Measurements from ENCODE around the gene SLC27A3. TPM values are rescaled to one million over a fixed set of nuclear protein-coding genes. Genes with fewer than 3 reads are reported as not detected.

Gene SLC27A3
- total and polyA plus RNA-seq, 4 experiments from 2014 or later = 7.9 to 20.5 (median 13.7) TPM

- Histone ChIP-seq H3K4me1 (ENCODE audit: insufficient read depth, low read length) (peaks cover 20% of the 10 kb centered on the region), H3K27ac (ENCODE audit: low read depth, low read length) (peak overlapping the region; percentile 47), H3K36me3 (ENCODE audit: insufficient read depth, low read length) (no peaks in the 10 kb centered on the region), H3K9me3 (ENCODE audit: control insufficient read depth in 1 of 2, low read length in 2 of 2) (no peaks in the 10 kb centered on the region), H3K27me3 (ENCODE audit: insufficient read depth, low read length) (no peaks in the 10 kb centered on the region), H3K4me3 (ENCODE audit: low read length in 2 of 2) (peak overlapping the region in 1 of 2 donors; percentile 71)
- intact Hi-C loops (cut with micrococcal nuclease) = no loop called here
- CTCF ChIA-PET (ENCODE audit: partially characterized antibody) = interaction anchor here (2.2 kb wide), 1 partner anchor 210 kb away, joined by 7 read pairs; the partner anchor contains the start of gene RAB13
- POLR2A ChIA-PET (ENCODE audit: partially characterized antibody) = interaction anchor here (0.7 to 3.1 kb wide), 11 partner anchors 7 to 215 kb away, joined by 3 to 26 read pairs (median 9); partner anchors contain the start of genes DENND4B, ILF2, JTB and RAB13
- Mint-ChIP-seq H3K4me1 (peaks cover 12 to 31% (median 15%) of the 10 kb centered on the region in 4 donors), H3K27ac (peak overlapping the region in 6 of 7 donors; percentile 3 to 77 (median 61)), H3K36me3 (peaks cover 0 to 11% of the 10 kb centered on the region in 2 donors), H3K4me3 (peak overlapping the region; percentile 40 to 88 (median 70)), H3K9me3 (no peaks in the 10 kb centered on the region), H3K27me3 (no peaks in the 10 kb centered on the region)
- no peak for DNase-seq
Measured at GRCh38 chr1:153776352-153776751, 1.1 kb downstream of the SLC27A3 start.

GRCh38 chr1:153776845-153777370, 1.7 kb downstream of the SLC27A3 start:
- peak overlapping the region; percentile 7 to 73 (median 50) for H3K4me3 Mint-ChIP-seq
- no peaks in the 10 kb centered on the region for H3K27me3 Mint-ChIP-seq
- no peaks in the 10 kb centered on the region for H3K36me3 ChIP-seq (ENCODE audit: insufficient read depth, low read length)
- CTCF ChIA-PET (ENCODE audit: partially characterized antibody) = interaction anchor here (2.2 kb wide), 1 partner anchor 210 kb away, joined by 7 read pairs; the partner anchor contains the start of gene RAB13
- H3K36me3 Mint-ChIP-seq = peaks cover 0 to 11% of the 10 kb centered on the region in 2 donors
- no peak overlapping the region for H3K27ac ChIP-seq (ENCODE audit: low read depth, low read length)
- no peaks in the 10 kb centered on the region for H3K27me3 ChIP-seq (ENCODE audit: insufficient read depth, low read length)
- POLR2A ChIA-PET (ENCODE audit: partially characterized antibody) = interaction anchor here (1.8 to 2.9 kb wide), 3 partner anchors 9 to 201 kb away, joined by 9 to 11 read pairs (median 10); partner anchors contain the start of genes ILF2 and JTB
- H3K9me3 Mint-ChIP-seq = no peaks in the 10 kb centered on the region
- DNase-seq = no peak
- H3K4me1 Mint-ChIP-seq = peaks cover 12 to 31% (median 15%) of the 10 kb centered on the region in 4 donors
- peak overlapping the region in 5 of 7 donors; percentile 3 to 87 (median 57) for H3K27ac Mint-ChIP-seq
- no peak overlapping the region for H3K4me3 ChIP-seq (ENCODE audit: low read length in 2 of 2)
- H3K9me3 ChIP-seq (ENCODE audit: control insufficient read depth in 1 of 2, low read length in 2 of 2) = no peaks in the 10 kb centered on the region
- intact Hi-C loops (cut with micrococcal nuclease) = no loop called here
- peaks cover 20% of the 10 kb centered on the region for H3K4me1 ChIP-seq (ENCODE audit: insufficient read depth, low read length)

- peak overlapping the region in 1 of 8 donors; percentile 17 for H3K4me3 Mint-ChIP-seq
Measured at GRCh38 chr1:153777648-153778047, 2.4 kb downstream of the SLC27A3 start.

GRCh38 chr1:153778051-153778823, 3.0 kb downstream of the SLC27A3 start:
- H3K9me3 ChIP-seq (ENCODE audit: control insufficient read depth in 1 of 2, low read length in 2 of 2) = no peaks in the 10 kb centered on the region
- peak overlapping the region in 1 of 8 donors; percentile 27 for H3K4me3 Mint-ChIP-seq
- no peak overlapping the region for H3K4me3 ChIP-seq (ENCODE audit: low read length in 2 of 2)
- no peaks in the 10 kb centered on the region for H3K36me3 ChIP-seq (ENCODE audit: insufficient read depth, low read length)
- ChIA-PET CTCF (ENCODE audit: partially characterized antibody) (interaction anchor here (1.0 kb wide), 1 partner anchor 190 kb away, joined by 3 read pairs; no protein-coding TSS in a partner anchor), POLR2A (ENCODE audit: partially characterized antibody) (no interaction called here)
- H3K4me1 Mint-ChIP-seq = peaks cover 13 to 36% (median 18%) of the 10 kb centered on the region in 4 donors
- no peaks in the 10 kb centered on the region for H3K9me3 Mint-ChIP-seq
- H3K4me1 ChIP-seq (ENCODE audit: insufficient read depth, low read length) = peaks cover 26% of the 10 kb centered on the region
- no peaks in the 10 kb centered on the region for H3K27me3 ChIP-seq (ENCODE audit: insufficient read depth, low read length)
- no peak for DNase-seq
- peak overlapping the region in 3 of 7 donors; percentile 22 to 62 (median 22) for H3K27ac Mint-ChIP-seq
- H3K27ac ChIP-seq (ENCODE audit: low read depth, low read length) = no peak overlapping the region
- intact Hi-C loops (cut with micrococcal nuclease) = no loop called here
- H3K27me3 Mint-ChIP-seq = no peaks in the 10 kb centered on the region
- H3K36me3 Mint-ChIP-seq = peaks cover 0 to 5% of the 10 kb centered on the region in 2 donors

More at GRCh38 chr1:153777648-153778047, 2.4 kb downstream of the SLC27A3 start:
- Mint-ChIP-seq H3K9me3 (no peaks in the 10 kb centered on the region), H3K27me3 (no peaks in the 10 kb centered on the region), H3K4me1 (peaks cover 12 to 31% (median 16%) of the 10 kb centered on the region in 4 donors), H3K27ac (peak overlapping the region in 2 of 7 donors; percentile 22 to 42), H3K36me3 (peaks cover 0 to 7% of the 10 kb centered on the region in 2 donors)
- DNase-seq = no peak
- intact Hi-C loops (cut with micrococcal nuclease) = no loop called here
- H3K36me3 ChIP-seq (ENCODE audit: insufficient read depth, low read length) = no peaks in the 10 kb centered on the region
- no peak overlapping the region for H3K27ac ChIP-seq (ENCODE audit: low read depth, low read length)
- ChIA-PET CTCF (ENCODE audit: partially characterized antibody) (no interaction called here), POLR2A (ENCODE audit: partially characterized antibody) (no interaction called here)
- peaks cover 20% of the 10 kb centered on the region for H3K4me1 ChIP-seq (ENCODE audit: insufficient read depth, low read length)
- H3K27me3 ChIP-seq (ENCODE audit: insufficient read depth, low read length) = no peaks in the 10 kb centered on the region
- H3K4me3 ChIP-seq (ENCODE audit: low read length in 2 of 2) = no peak overlapping the region
- no peaks in the 10 kb centered on the region for H3K9me3 ChIP-seq (ENCODE audit: control insufficient read depth in 1 of 2, low read length in 2 of 2)

GRCh38 chr1:153778824-153779519, 3.8 kb downstream of the SLC27A3 start:
- peaks cover 0 to 6% of the 10 kb centered on the region in 2 donors for H3K36me3 Mint-ChIP-seq
- Histone ChIP-seq H3K4me1 (ENCODE audit: insufficient read depth, low read length) (peaks cover 26% of the 10 kb centered on the region), H3K27ac (ENCODE audit: low read depth, low read length) (no peak overlapping the region), H3K27me3 (ENCODE audit: insufficient read depth, low read length) (no peaks in the 10 kb centered on the region), H3K9me3 (ENCODE audit: control insufficient read depth in 1 of 2, low read length in 2 of 2) (no peaks in the 10 kb centered on the region), H3K36me3 (ENCODE audit: insufficient read depth, low read length) (no peaks in the 10 kb centered on the region), H3K4me3 (ENCODE audit: low read length in 2 of 2) (no peak overlapping the region)
- H3K9me3 Mint-ChIP-seq = no peaks in the 10 kb centered on the region
- intact Hi-C loops (cut with micrococcal nuclease) = no loop called here
- DNase-seq = no peak
- peaks cover 16 to 41% (median 21%) of the 10 kb centered on the region in 4 donors for H3K4me1 Mint-ChIP-seq
- ChIA-PET POLR2A (ENCODE audit: partially characterized antibody) (interaction anchor here (0.7 kb wide), 1 partner anchor 211 kb away, joined by 3 read pairs; no protein-coding TSS in a partner anchor), CTCF (ENCODE audit: partially characterized antibody) (interaction anchor here (1.0 kb wide), 1 partner anchor 189 kb away, joined by 3 read pairs; no protein-coding TSS in a partner anchor)
- H3K27ac Mint-ChIP-seq = peak overlapping the region in 1 of 7 donors; percentile 62
- no peaks in the 10 kb centered on the region for H3K27me3 Mint-ChIP-seq
- H3K4me3 Mint-ChIP-seq = peak overlapping the region in 1 of 8 donors; percentile 36

- Mint-ChIP-seq H3K36me3 (peaks cover 0 to 1% of the 10 kb centered on the region in 2 donors), H3K4me1 (peaks cover 13 to 33% (median 17%) of the 10 kb centered on the region in 4 donors), H3K4me3 (no peak overlapping the region), H3K9me3 (no peaks in the 10 kb centered on the region), H3K27ac (peak overlapping the region in 3 of 7 donors; percentile 6 to 78 (median 40)), H3K27me3 (no peaks in the 10 kb centered on the region)
- ChIA-PET CTCF (ENCODE audit: partially characterized antibody) (interaction anchor here (1.1 kb wide), 1 partner anchor 211 kb away, joined by 3 read pairs; the partner anchor contains the start of gene RPS27), POLR2A (ENCODE audit: partially characterized antibody) (interaction anchor here (0.7 to 2.2 kb wide), 3 partner anchors 188 to 211 kb away, joined by 3 to 7 read pairs (median 6); partner anchors contain the start of gene CREB3L4)
- Histone ChIP-seq H3K27me3 (ENCODE audit: insufficient read depth, low read length) (no peaks in the 10 kb centered on the region), H3K4me1 (ENCODE audit: insufficient read depth, low read length) (peaks cover 19% of the 10 kb centered on the region), H3K9me3 (ENCODE audit: control insufficient read depth in 1 of 2, low read length in 2 of 2) (no peaks in the 10 kb centered on the region), H3K4me3 (ENCODE audit: low read length in 2 of 2) (no peak overlapping the region), H3K36me3 (ENCODE audit: insufficient read depth, low read length) (no peaks in the 10 kb centered on the region), H3K27ac (ENCODE audit: low read depth, low read length) (no peak overlapping the region)
- intact Hi-C loops (cut with micrococcal nuclease) = loop anchor here (5.0 kb wide), 1 partner anchor 177 kb away; the partner anchor contains the start of gene CRTC2
- DNase-seq = no peak
Measured at GRCh38 chr1:153779781-153780541, 4.8 kb downstream of the SLC27A3 start.
